Cortex of kidney (tissue), 1 donor: ENCODE results near the gene HSPA12B.

Experiments used
- DNase-seq: peaks from one replicate; lab custom pipeline; 2025; lab: John Stamatoyannopoulos, UW

HSPA12B gene

DNA sequence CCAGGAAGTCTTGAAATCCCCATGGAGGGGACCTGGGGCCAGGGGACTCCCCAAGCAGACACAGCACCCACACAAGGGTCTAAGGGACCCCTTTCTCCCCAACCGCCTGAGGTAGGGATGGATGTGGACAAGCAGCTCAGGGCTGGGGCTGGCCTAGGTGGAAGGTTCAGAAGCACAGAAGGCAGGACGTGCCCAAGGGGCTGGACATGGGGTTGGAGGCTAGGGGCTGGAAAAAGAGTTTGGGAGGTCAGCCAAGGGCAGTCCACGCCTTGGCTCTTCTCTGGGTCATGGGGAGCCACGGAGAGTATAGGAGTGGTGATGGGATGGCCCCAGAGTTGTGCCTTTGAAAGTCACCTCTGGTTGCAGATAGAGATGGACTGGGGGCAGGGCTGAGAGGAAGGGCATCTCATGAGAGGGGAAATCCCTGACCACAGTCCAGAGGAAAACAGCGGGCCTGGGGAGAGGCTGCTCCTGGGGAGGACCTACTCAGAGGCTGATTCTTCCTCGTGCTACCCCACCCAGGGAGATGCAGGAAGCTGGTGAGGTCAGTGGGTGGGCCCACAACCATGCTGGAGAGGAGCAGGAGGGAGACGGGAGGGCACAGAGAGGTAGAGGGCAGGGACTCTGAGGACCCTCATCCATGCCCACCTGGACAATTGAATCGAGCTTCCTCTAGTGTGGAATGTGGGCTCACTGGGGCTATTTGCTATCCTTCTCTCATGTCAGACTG lies 2.5 kb upstream of the HSPA12B start:
- no peak for DNase-seq

- DNase-seq, result no peak
Observed at GRCh38 chr20:3730803-3731672, 1.4 kb upstream of the HSPA12B start.

DNA sequence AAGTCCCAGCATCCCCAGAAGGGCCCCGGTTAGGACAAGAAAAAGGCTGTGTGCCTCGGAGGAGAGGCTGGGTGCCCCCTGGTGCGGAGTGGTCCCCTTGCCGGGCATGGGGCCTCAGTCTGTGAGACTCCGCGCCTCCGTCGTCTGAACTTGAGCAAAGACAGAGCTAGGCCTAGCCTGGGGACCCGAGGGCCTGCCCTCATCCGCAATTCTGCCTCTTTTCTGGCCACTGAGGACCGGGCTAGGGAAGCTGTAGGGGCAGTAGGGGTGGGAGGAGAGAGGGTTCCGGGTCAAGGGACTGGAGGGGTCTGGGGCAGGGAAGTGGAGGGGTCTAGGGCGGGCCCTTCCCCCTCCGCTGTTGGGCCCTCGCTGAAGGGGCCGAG lies 550 bp upstream of the HSPA12B start:
- no peak for DNase-seq

- DNase-seq, result no peak
Observed at GRCh38 chr20:3733119-3733995, 872 bp downstream of the HSPA12B start.

DNA sequence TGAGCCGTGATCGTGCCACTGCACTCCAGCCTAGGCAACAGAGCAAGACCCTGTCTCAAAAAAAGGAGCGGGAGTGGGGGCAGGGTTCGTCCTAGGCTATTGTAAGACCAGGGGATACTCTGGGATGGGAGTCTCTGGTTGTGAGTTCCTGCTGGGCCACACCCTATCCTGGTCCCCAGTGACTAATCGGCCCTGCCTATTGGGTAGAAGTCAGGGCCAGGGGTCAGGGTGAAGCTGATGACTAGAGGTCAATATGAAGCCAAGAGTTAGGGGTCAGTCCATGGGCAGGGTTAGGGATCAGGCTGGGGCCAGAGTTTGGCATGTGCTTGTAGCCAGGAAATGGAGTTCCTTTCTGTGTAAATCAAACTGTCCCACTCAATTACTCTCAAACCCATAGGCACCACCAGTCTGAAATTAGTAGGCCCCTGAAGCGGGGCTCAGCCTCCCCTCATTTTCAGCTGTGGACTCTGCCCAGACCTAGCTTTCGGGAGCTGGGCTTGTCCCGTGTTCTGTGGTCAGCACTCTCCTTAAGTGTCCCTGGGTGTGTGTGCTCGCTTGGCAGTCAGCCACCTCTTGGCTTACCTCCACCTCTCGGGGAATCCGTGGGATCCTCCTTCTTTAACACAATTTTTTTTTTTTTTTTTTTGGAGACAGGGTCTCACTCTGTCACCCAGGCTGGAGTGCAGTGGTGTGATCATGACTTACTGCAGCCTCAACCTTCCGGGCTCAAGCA lies 1.8 kb downstream of the HSPA12B start:
- DNase-seq, result no peak

DNA sequence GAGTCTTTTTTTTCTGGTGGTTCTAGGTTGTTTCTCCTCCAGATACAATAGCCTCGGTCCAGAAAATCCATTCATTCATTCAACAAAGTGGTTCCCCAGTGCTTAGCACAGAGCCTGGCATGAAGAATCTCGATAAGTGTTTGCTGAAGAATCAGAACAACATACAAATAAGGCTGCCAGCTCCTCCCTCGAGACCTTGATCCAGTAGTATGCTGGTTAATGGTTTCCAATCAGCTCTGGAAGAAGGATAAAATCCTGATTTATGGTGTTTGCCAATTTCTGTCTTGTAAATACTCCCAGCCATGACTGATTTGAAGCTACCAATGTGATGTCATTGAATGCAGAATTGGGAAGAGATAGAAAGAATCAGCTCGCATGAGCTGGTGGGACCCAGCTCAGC lies 3.3 kb downstream of the HSPA12B start:
- DNase-seq, result no peak

DNA sequence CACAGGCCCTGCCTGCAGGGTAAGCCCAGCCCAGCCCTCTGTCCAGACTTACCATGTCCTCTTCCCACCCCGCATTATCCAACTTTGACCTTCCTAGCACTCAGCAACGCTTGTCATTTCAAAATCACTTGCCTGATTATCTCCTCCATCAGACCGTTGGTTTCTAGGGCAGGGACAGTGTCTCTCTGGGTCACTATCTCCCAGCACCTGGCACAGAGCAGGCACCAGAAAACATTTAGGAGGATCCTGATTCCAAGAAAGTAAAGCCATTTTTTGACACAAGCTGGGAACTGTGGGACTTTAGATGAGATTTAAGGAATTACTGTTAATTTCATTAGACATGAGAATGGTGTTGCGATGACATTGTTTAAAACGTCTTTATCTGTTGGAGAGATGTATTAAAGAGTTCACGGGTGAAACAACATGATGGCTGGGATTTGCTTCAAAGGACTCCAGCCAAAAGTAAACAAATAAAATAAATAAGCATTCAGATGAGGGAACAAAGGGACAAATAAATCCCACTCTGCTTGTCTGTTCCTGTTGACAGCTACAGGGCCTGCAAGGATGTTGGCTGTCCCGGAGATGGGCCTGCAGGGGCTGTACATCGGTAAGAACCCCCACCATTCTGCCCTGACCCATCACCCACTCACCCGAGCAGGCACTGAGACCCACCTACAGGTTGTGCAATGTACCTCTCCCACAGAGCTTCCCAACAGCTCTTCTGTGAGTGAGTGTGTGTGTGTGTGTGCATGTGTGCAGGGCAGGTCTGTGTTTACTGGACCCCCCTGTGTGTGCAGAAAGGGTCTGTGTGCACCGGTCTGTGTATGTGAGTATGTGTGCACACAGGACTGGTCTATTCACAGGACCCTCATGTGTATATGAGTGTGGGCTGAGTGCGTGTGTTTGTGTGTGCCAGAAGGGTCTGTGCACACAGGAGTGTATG lies 5.9 kb downstream of the HSPA12B start:
- no peak for DNase-seq

DNA sequence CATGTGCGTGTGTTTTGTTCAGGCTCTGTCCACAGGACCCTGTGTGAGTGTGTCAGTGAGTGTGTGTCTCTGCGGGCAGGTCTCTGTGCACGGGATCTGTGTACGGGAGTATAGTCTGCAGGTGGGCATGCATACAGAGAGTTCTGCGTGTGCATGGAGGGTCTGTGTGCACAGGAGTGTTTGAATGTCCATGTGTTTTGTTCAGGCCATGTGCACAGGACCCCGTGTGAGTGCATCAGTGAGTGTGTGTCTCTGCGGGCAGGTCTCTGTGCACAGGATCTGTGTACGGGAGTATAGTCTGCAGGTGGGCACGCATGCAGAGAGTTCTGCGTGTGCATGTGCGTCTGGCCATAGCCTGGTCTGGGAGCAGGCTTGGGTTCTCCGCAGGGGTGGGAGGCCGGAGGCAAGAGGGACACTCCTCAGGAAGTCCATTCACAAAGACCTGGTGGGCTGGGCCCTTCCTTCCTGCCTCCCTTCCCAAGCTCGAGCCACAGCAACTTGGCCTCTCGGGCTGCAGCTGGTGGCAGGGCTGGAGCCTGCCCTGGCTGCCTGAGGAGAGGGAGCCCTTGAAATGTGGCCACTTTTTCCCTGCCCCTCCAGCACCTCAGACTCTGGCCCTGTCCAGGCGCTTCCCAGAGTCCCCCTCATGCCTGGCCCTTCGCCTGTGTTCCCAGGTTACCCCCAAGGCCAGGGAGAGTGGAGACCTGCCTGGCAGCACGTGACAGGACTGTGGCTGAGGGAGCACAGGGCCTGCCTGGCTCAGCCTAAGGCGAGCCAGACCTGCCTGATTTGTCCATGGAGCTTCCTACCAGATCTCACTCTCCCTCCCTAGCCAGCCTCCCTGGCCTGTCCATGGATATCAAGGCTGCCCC lies 6.8 kb downstream of the HSPA12B start:
- DNase-seq, result no peak

- DNase-seq, result no peak
Observed at GRCh38 chr20:3739926-3740451, 7.5 kb downstream of the HSPA12B start.

GRCh38 chr20:3740615-3741301 lies 8.3 kb downstream of the HSPA12B start:
- DNase-seq, result no peak

DNA sequence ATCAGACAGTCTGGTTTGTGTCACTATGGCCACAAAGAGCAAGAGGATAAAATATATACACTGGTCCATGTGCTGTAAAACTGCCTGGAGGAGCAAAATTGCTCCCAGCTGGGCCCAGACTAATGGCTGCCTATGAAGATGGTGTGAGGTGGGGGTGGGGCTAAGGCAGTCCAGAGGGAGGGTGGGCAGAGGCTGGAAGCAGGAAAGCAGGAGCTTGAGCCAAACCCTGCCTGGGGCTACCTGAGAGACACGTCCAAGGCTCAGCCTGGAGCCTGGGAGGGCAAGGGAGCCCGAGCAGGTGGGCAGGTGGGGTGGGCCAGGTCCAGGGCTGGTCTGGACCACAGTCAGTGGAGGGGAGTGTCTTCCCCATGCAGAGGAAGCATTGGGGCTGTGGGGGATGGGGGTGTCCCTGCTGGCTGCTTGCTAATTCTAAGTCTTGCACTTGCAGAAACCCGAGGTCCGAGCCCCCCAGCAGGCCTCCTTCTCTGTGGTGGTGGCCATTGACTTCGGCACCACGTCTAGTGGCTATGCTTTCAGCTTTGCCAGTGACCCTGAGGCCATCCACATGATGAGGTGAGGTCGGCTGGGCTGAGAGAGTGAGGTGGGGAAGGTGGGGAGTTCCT lies 9.5 kb downstream of the HSPA12B start:
- no peak for DNase-seq

GRCh38 chr20:3743251-3743650 lies 10.8 kb downstream of the HSPA12B start:
- no peak for DNase-seq

DNA sequence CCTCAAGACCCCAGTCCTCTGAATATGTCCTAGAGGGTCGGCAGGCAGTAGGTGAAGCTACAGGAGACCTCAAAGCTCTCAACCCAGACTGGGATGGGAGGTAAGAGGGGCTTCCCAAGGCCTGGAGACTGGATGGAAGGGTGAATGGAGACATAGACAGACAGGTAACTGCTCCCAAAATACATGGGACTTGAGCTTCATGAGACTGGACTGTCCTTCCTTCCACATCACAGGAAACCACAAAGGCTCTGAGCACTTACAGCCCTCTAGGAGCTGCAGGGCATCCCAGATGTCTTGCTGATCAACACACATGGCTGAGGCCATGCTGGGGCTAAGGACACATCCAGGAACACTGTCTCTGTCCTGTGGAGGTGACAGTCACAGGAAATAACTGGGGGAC lies 11.6 kb downstream of the HSPA12B start:
- DNase-seq, result no peak

GRCh38 chr20:3744806-3745685 lies 12.6 kb downstream of the HSPA12B start:
- DNase-seq, result no peak

DNA sequence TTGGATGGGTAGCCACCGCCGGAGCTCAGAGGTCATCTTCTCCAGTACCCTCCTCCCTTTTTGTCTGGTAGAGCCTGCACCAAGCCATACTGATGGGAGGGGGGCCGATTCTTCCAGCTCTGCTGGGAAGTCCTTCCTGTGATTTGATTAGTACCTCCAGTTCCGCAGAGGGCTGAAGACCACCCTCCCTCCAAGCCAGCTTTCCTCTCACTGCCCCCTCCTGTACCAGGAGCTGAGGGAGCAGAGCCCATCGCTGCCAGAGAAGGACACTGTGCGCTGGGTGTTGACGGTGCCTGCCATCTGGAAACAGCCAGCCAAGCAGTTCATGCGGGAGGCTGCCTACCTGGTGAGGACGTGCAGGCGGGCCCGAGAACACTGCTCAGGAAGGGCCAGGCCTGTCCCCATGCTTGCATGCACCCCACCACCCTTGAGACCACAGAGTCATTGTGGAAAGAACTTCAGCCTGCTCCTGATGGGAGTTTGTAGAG lies 13.2 kb downstream of the HSPA12B start:
- DNase-seq, result no peak

- DNase-seq, result no peak
Observed at GRCh38 chr20:3747471-3747870, 15.0 kb downstream of the HSPA12B start.

DNA sequence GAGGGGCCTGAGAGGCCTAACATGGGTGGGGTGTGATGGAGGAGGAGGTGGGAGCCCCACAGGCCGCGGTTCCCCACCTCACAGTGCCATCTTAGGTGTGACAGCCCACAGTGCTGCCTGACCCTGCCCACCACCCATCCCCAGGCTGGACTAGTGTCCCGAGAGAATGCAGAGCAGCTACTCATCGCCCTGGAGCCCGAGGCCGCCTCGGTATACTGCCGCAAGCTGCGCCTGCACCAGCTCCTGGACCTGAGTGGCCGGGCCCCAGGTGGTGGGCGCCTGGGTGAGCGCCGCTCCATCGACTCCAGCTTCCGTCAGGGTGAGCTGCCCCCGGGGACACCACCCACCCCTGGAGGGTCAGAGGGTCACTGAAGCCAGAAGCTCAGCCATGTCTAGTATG lies 15.6 kb downstream of the HSPA12B start:
- DNase-seq, result no peak
